Loucy (cell line): Measurements from ENCODE around the gene FHIP1B.

Experiments used
- H2AFZ ChIP-seq: fragments of 200-600 bp; sonication (generic); 2 replicates; pipeline ENCODE4 v1.6.0; 2016; ENCODE audit warnings: antibody characterized with exemption, mild to moderate bottlenecking, low read length, moderate library complexity
- H3F3A ChIP-seq: fragments of 200-600 bp; 2 replicates; pipeline ENCODE4 v1.6.0; 2016; ENCODE audit warnings: antibody characterized with exemption, low read depth, mild to moderate bottlenecking
- H3K27me3 ChIP-seq: fragments of 200-600 bp; sonication (generic); 2 replicates; pipeline ENCODE4 v1.6.1; 2014; ENCODE audit warnings: low read length, mild to moderate bottlenecking; ENCODE audit not compliant: insufficient read depth, poor library complexity, severe bottlenecking
- H3K36me3 ChIP-seq: fragments of 200-600 bp; sonication (generic); 2 replicates; pipeline ENCODE4 v1.6.1; 2016; ENCODE audit warnings: low read length; ENCODE audit not compliant: insufficient read depth
- H3K4me1 ChIP-seq: fragments of 200-600 bp; sonication (generic); 2 replicates; pipeline ENCODE4 v1.5.1; 2014; ENCODE audit warnings: low read length, mild to moderate bottlenecking; ENCODE audit not compliant: insufficient read depth, poor library complexity, severe bottlenecking
- H3K4me2 ChIP-seq: fragments of 200-600 bp; sonication (generic); 2 replicates; pipeline ENCODE4 v1.6.0; 2014; ENCODE audit warnings: antibody characterized with exemption, low read length, low read depth, mild to moderate bottlenecking; ENCODE audit not compliant: poor library complexity, severe bottlenecking
- H3K4me3 ChIP-seq: fragments of 200-600 bp; sonication (generic); 2 replicates; pipeline ENCODE4 v1.5.1; 2014; ENCODE audit warnings: low read length, mild to moderate bottlenecking, mixed read lengths; ENCODE audit not compliant: poor library complexity, severe bottlenecking
- H3K79me2 ChIP-seq: fragments of 200-600 bp; sonication (generic); 2 replicates; pipeline ENCODE4 v1.6.1; 2014; ENCODE audit warnings: low read length; ENCODE audit not compliant: insufficient read depth
- H3K9ac ChIP-seq: fragments of 200-600 bp; sonication (generic); 2 replicates; pipeline ENCODE4 v1.6.0; 2014; ENCODE audit warnings: mild to moderate bottlenecking, low read depth, low read length, moderate library complexity; ENCODE audit not compliant: poor library complexity, severe bottlenecking
- H3K9me2 ChIP-seq: fragments of 200-600 bp; sonication (generic); replicated peaks from 2 replicates; pipeline ENCODE4 v1.6.1; 2016; ENCODE audit warnings: low read depth, low read length, mixed read lengths
- H3K9me3 ChIP-seq: fragments of 200-600 bp; sonication (generic); 2 replicates; pipeline ENCODE4 v1.6.1; 2014; ENCODE audit warnings: mild to moderate bottlenecking, antibody characterized with exemption, low read length, low read depth; ENCODE audit not compliant: insufficient read depth
- H4K20me1 ChIP-seq: fragments of 200-600 bp; sonication (generic); 2 replicates; pipeline ENCODE4 v1.6.0; 2014; ENCODE audit warnings: antibody characterized with exemption, low read length, mild to moderate bottlenecking; ENCODE audit not compliant: insufficient read depth, poor library complexity, severe bottlenecking
- CTCF ChIP-seq: fragments of 200-600 bp; sonication (generic); conservative IDR thresholded peaks from 2 replicates; pipeline ENCODE4 v1.5.1; 2014; ENCODE audit warnings: mild to moderate bottlenecking, antibody characterized with exemption, low read length
- EZH2phosphoT487 ChIP-seq: fragments of 200-600 bp; IDR thresholded peaks from 2 replicates; pipeline ENCODE4 v1.6.1; 2018; ENCODE audit warnings: antibody characterized with exemption, mild to moderate bottlenecking, moderate library complexity, borderline replicate concordance

The FHIP1B gene

GRCh38 chr11:6258571-6259081 is 24.2 kb upstream of the FHIP1B start:
- no peaks in the 10 kb centered on the region for H3F3A ChIP-seq
- no peaks in the 10 kb centered on the region for H3K79me2 ChIP-seq
- no peak overlapping the region for H2AFZ ChIP-seq
- H3K9me3 ChIP-seq, result no peaks in the 10 kb centered on the region
- no peaks in the 10 kb centered on the region for H3K36me3 ChIP-seq
- TF ChIP-seq EZH2phosphoT487 (no peak), CTCF (no peak)
- no peaks in the 10 kb centered on the region for H3K4me1 ChIP-seq
- H3K27me3 ChIP-seq, result no peaks in the 10 kb centered on the region
- H4K20me1 ChIP-seq, result no peaks in the 10 kb centered on the region
- H3K9ac ChIP-seq, result no peak overlapping the region
- H3K9me2 ChIP-seq, result no peaks in the 10 kb centered on the region
- H3K4me2 ChIP-seq, result no peak overlapping the region
- H3K4me3 ChIP-seq, result no peak overlapping the region

GRCh38 chr11:6258141-6258540 is 23.7 kb upstream of the FHIP1B start:
- Histone ChIP-seq H3F3A (no peaks in the 10 kb centered on the region), H4K20me1 (no peaks in the 10 kb centered on the region), H3K9me2 (no peaks in the 10 kb centered on the region), H3K4me1 (no peaks in the 10 kb centered on the region), H3K27me3 (no peaks in the 10 kb centered on the region), H3K79me2 (no peaks in the 10 kb centered on the region), H3K4me2 (no peak overlapping the region), H2AFZ (no peak overlapping the region), H3K9ac (no peak overlapping the region), H3K4me3 (no peak overlapping the region), H3K9me3 (no peaks in the 10 kb centered on the region), H3K36me3 (no peaks in the 10 kb centered on the region)
- TF ChIP-seq CTCF (no peak), EZH2phosphoT487 (no peak)

GRCh38 chr11:6253197-6253596 is 18.8 kb upstream of the FHIP1B start:
- no peaks in the 10 kb centered on the region for H3K4me1 ChIP-seq
- no peaks in the 10 kb centered on the region for H3K36me3 ChIP-seq
- H3F3A ChIP-seq, result no peaks in the 10 kb centered on the region
- no peaks in the 10 kb centered on the region for H3K9me3 ChIP-seq
- no peak overlapping the region for H3K4me3 ChIP-seq
- no peak overlapping the region for H3K9ac ChIP-seq
- no peak overlapping the region for H3K4me2 ChIP-seq
- no peaks in the 10 kb centered on the region for H3K27me3 ChIP-seq
- TF ChIP-seq CTCF (no peak), EZH2phosphoT487 (no peak)
- no peaks in the 10 kb centered on the region for H3K79me2 ChIP-seq
- H3K9me2 ChIP-seq, result no peaks in the 10 kb centered on the region
- no peaks in the 10 kb centered on the region for H4K20me1 ChIP-seq
- H2AFZ ChIP-seq, result no peak overlapping the region
